ENCODE results near the gene DHX8. TPM values are rescaled to one million over a fixed set of nuclear protein-coding genes. Genes with fewer than 3 reads are reported as not detected.

DHX8 gene
- total and polyA plus RNA-seq, 2 donors from 2014 or later: 28.7 to 53.9 TPM

DNA sequence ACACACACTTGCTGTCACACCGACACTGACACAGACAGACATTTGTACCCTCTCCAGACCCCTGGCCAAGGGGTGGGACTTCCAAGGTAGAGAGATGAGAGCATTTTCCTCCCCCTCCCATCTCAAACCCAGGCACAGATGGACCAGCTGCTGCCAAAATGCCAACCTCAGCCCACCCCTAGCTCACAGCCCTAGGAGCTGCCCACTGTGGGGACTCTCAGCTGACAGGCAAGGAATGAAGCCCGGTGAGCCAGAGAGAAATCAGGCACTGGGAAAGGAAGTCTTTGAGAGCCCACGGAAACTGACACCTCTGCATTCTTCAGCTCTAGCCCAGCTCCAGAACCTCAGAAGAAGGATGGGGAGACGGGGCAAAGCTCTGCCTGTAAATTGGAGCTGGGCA lies 59.5 kb downstream of the DHX8 start:
- FAIRE-seq (no peak), DNase-seq (peak in 3 of 5 donors; percentile 55 to 67 (median 60))
- TF ChIP-seq, protein P1, sequence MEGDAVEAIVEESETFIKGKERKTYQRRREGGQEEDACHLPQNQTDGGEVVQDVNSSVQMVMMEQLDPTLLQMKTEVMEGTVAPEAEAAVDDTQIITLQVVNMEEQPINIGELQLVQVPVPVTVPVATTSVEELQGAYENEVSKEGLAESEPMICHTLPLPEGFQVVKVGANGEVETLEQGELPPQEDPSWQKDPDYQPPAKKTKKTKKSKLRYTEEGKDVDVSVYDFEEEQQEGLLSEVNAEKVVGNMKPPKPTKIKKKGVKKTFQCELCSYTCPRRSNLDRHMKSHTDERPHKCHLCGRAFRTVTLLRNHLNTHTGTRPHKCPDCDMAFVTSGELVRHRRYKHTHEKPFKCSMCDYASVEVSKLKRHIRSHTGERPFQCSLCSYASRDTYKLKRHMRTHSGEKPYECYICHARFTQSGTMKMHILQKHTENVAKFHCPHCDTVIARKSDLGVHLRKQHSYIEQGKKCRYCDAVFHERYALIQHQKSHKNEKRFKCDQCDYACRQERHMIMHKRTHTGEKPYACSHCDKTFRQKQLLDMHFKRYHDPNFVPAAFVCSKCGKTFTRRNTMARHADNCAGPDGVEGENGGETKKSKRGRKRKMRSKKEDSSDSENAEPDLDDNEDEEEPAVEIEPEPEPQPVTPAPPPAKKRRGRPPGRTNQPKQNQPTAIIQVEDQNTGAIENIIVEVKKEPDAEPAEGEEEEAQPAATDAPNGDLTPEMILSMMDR (IDR thresholded peaks at IDR 0.05; ENCODE audit: borderline replicate concordance, extremely low read depth, insufficient read depth): no peak
- H3K27me3 ChIP-seq (ENCODE audit: control insufficient read depth, insufficient read depth, low read length): peaks cover 2% of the 10 kb centered on the region
- H3K9me3 ChIP-seq (ENCODE audit: control insufficient read depth in 2 of 3, insufficient read depth in 1 of 3, low read length in 3 of 3): no peaks in the 10 kb centered on the region
- H3K36me3 ChIP-seq (ENCODE audit: control insufficient read depth in 2 of 3, insufficient read depth in 3 of 3, low read length in 3 of 3): no peaks in the 10 kb centered on the region
- intact Hi-C loops (cut with DNase I): no loop called here
- no peak overlapping the region for H3K27ac ChIP-seq (ENCODE audit: low read depth in 2 of 2, low read length in 2 of 2)
- peaks cover 0 to 9% (median 6%) of the 10 kb centered on the region in 3 donors for H3K4me1 ChIP-seq (ENCODE audit: control insufficient read depth in 2 of 3, insufficient read depth in 2 of 3, low read depth in 1 of 3, low read length in 3 of 3)
- no peak overlapping the region for H3K4me3 ChIP-seq (ENCODE audit: low read length in 3 of 3)
- no peak overlapping the region for H3K9ac ChIP-seq (ENCODE audit: low read length in 3 of 3)

DNA sequence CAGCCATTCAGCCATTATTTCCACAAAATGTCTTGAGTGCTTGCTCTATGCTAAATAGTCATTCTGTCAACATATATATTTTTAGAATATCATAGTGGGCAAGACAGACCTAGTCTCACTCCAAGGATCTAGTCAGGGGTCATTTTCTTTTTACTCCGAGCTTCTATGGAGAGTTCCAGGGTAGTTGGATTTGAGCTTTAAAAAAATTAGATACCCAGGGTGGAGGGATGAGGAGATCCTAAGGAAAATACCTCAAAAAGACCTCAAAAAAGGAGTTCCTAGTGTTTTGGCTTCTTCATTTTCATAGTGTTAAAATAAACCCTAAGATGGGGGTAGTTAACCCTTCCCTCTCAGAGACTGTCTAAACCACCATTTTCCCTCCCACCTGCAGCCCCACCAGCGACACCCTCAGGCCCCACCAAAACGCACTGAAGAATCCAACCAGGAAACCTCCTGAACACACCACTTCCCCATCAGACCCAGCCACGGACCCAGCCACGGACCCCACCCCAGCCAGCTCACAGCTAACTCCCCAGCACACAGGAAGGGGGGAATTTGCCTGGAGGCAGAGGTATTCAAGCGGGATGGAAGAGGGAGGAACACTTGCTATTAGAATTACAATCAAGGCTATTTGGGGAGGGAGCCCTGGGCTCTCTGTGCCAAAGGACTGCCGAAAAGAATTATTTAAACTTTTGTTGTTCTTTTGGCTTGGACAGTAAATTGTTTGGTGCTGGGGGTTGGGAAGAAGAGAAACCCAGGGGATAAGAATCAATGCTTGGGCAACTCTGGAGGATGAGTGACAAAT lies 60.2 kb downstream of the DHX8 start:
- intact Hi-C loops (cut with DNase I): no loop called here
- no peak for FAIRE-seq
- peaks cover 0 to 9% (median 6%) of the 10 kb centered on the region in 3 donors for H3K4me1 ChIP-seq (ENCODE audit: control insufficient read depth in 2 of 3, insufficient read depth in 2 of 3, low read depth in 1 of 3, low read length in 3 of 3)
- no peaks in the 10 kb centered on the region for H3K36me3 ChIP-seq (ENCODE audit: control insufficient read depth in 2 of 3, insufficient read depth in 3 of 3, low read length in 3 of 3)
- no peak overlapping the region for H3K27ac ChIP-seq (ENCODE audit: low read depth in 2 of 2, low read length in 2 of 2)
- peaks cover 2% of the 10 kb centered on the region for H3K27me3 ChIP-seq (ENCODE audit: control insufficient read depth, insufficient read depth, low read length)
- TF ChIP-seq, protein P1 (IDR thresholded peaks at IDR 0.05; ENCODE audit: borderline replicate concordance, extremely low read depth, insufficient read depth): no peak
- H3K9me3 ChIP-seq (ENCODE audit: control insufficient read depth in 2 of 3, insufficient read depth in 1 of 3, low read length in 3 of 3): no peaks in the 10 kb centered on the region
- peak overlapping the region in 1 of 3 donors; percentile 9 for H3K4me3 ChIP-seq (ENCODE audit: low read length in 3 of 3)
- no peak overlapping the region for H3K9ac ChIP-seq (ENCODE audit: low read length in 3 of 3)
- peak in 2 of 5 donors; percentile 32 to 49 for DNase-seq

DNA sequence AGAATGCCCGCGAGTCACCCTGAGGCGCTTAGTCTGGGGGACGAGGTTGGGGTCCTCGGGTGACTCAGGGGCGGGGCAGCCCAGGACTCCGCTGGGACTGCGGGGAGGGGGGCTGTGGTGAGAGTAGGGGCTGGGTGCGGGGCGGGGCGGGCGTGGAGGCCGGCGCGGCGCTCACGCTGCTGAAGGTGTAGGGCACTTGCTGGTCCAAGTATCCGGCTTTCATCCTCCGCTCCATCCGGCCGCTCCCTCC lies 61.5 kb downstream of the DHX8 start:
- TF ChIP-seq, protein P1 (IDR thresholded peaks at IDR 0.05; ENCODE audit: borderline replicate concordance, extremely low read depth, insufficient read depth): no peak
- Histone ChIP-seq H3K4me3 (ENCODE audit: low read length in 3 of 3) (peak overlapping the region in 1 of 3 donors; percentile 59), H3K27me3 (ENCODE audit: control insufficient read depth, insufficient read depth, low read length) (peaks cover 2% of the 10 kb centered on the region), H3K27ac (ENCODE audit: low read depth in 2 of 2, low read length in 2 of 2) (no peak overlapping the region), H3K9me3 (ENCODE audit: control insufficient read depth in 2 of 3, insufficient read depth in 1 of 3, low read length in 3 of 3) (no peaks in the 10 kb centered on the region), H3K9ac (ENCODE audit: low read length in 3 of 3) (no peak overlapping the region), H3K4me1 (ENCODE audit: control insufficient read depth in 2 of 3, insufficient read depth in 2 of 3, low read depth in 1 of 3, low read length in 3 of 3) (peaks cover 0 to 9% (median 6%) of the 10 kb centered on the region in 3 donors), H3K36me3 (ENCODE audit: control insufficient read depth in 2 of 3, insufficient read depth in 3 of 3, low read length in 3 of 3) (no peaks in the 10 kb centered on the region)
- DNase-seq: peak in 2 of 5 donors; percentile 50 to 73
- FAIRE-seq: no peak
- intact Hi-C loops (cut with DNase I): no loop called here

All from kidney (tissue), 14 donors.